SK-N-SH (cell line): ENCODE measurements around the gene TRIM10. TPM values are rescaled to one million over a fixed set of nuclear protein-coding genes. Genes with fewer than 3 reads are reported as not detected.

ENCODE experiments used
- CTCF ChIA-PET: fragments of 300-600, 350-600 bp; formaldehyde crosslinking; extraction: SDS; loops from one replicate; lab custom pipeline; 2021; lab: Yijun Ruan, JAX
- POLR2A ChIA-PET: fragments of 350-600 bp; sonication (Branson Sonifier 250); formaldehyde crosslinking; extraction: SDS; loops from one replicate; lab custom pipeline; 2020; ENCODE audit warnings: antibody characterized with exemption, inconsistent platforms; lab: Yijun Ruan, JAX
- DNase-seq: peaks from one replicate; pipeline ENCODE4 v3.0.0; 2012
- H2AFZ ChIP-seq: fragments of 200-600 bp; sonication (generic); 2 replicates; pipeline ENCODE4 v1.8.1; 2016; ENCODE audit warnings: antibody characterized with exemption, mild to moderate bottlenecking, low read depth
- H3F3A ChIP-seq: fragments of 200-600 bp; sonication (generic); replicated peaks from 2 replicates; pipeline ENCODE3; 2016; ENCODE audit warnings: antibody characterized with exemption, mild to moderate bottlenecking; ENCODE audit not compliant: insufficient read depth
- H3K27ac ChIP-seq, 2 experiments: fragments of 200-500 bp in 1 of 2; fragments of 200-600 bp in 1 of 2; sonication (Bioruptor generic) in 1 of 2; sonication (generic), shearing (Covaris generic) in 1 of 2; 2 replicates each; pipeline versions ENCODE4 v1.5.1 to v1.6.1; 2014 to 2016; ENCODE audit warnings: low read depth in 2 of 2, inconsistent platforms in 1 of 2, low read length in 1 of 2, mild to moderate bottlenecking in 1 of 2, mixed read lengths in 1 of 2
- H3K27me3 ChIP-seq: fragments of 200-600 bp; sonication (generic), shearing (Covaris generic); 2 replicates; pipeline ENCODE4 v1.6.1; 2016; ENCODE audit warnings: mixed run types; ENCODE audit not compliant: insufficient read depth
- H3K36me3 ChIP-seq, 2 experiments: fragments of 200-500 bp in 1 of 2; fragments of 200-600 bp in 1 of 2; sonication (Bioruptor generic) in 1 of 2; sonication (generic) in 1 of 2; replicated peaks in 1 of 2; 2 replicates each; pipeline versions ENCODE3 to v1.5.1; 2014 to 2016; ENCODE audit warnings: low read length in 1 of 2, mild to moderate bottlenecking in 1 of 2; ENCODE audit not compliant: insufficient read depth in 2 of 2, control insufficient read depth in 1 of 2
- H3K4me1 ChIP-seq, 2 experiments: fragments of 200-500 bp in 1 of 2; fragments of 200-600 bp in 1 of 2; sonication (Bioruptor generic) in 1 of 2; sonication (generic), shearing (Covaris generic) in 1 of 2; 2 replicates each; pipeline versions ENCODE4 v1.5.1 to v1.6.1; 2014 to 2016; ENCODE audit warnings: low read depth in 1 of 2, low read length in 1 of 2, mixed run types in 1 of 2; ENCODE audit not compliant: insufficient read depth in 2 of 2, control insufficient read depth in 1 of 2
- H3K4me2 ChIP-seq: fragments of 200-600 bp; sonication (generic), shearing (Covaris generic); 2 replicates; pipeline ENCODE4 v1.6.1; 2017; ENCODE audit warnings: mixed run types
- H3K4me3 ChIP-seq, 2 experiments: fragments of 200-500 bp in 1 of 2; fragments of 200-600 bp in 1 of 2; sonication (Bioruptor generic) in 1 of 2; sonication (generic), shearing (Covaris generic) in 1 of 2; 2 replicates each; pipeline versions ENCODE4 v1.5.1 to v1.8.1; 2014 to 2016; ENCODE audit warnings: low read depth in 2 of 2, inconsistent platforms in 1 of 2, low read length in 1 of 2, mild to moderate bottlenecking in 1 of 2, mixed read lengths in 1 of 2, moderate library complexity in 1 of 2
- H3K79me2 ChIP-seq: fragments of 200-600 bp; sonication (generic); 2 replicates; pipeline ENCODE4 v1.8.1; 2017; ENCODE audit warnings: mild to moderate bottlenecking; ENCODE audit not compliant: insufficient read depth
- H3K9ac ChIP-seq: fragments of 200-600 bp; sonication (generic); 2 replicates; pipeline ENCODE4 v1.6.1; 2017; ENCODE audit warnings: mixed run types
- H3K9me2 ChIP-seq: fragments of 200-600 bp; sonication (generic); 2 replicates; pipeline ENCODE4 v1.6.1; 2017; ENCODE audit warnings: mixed run types
- H3K9me3 ChIP-seq: fragments of 200-600 bp; sonication (generic); 2 replicates; pipeline ENCODE4 v1.6.1; 2017; ENCODE audit warnings: mixed run types, mild to moderate bottlenecking, moderate library complexity
- H4K20me1 ChIP-seq: fragments of 200-600 bp; sonication (generic); 2 replicates; pipeline ENCODE4 v1.6.1; 2017; ENCODE audit warnings: mild to moderate bottlenecking, mixed run types; ENCODE audit not compliant: insufficient read depth
- CTCF ChIP-seq: fragments of 200-600 bp; sonication (generic); IDR thresholded peaks from 2 replicates; pipeline ENCODE4 v1.6.1; 2017; ENCODE audit warnings: antibody characterized with exemption, mild to moderate bottlenecking, moderate library complexity
- ELF1 ChIP-seq: IDR thresholded peaks from 2 replicates; pipeline ENCODE4 v1.4.0; 2012
- EZH2phosphoT487 ChIP-seq: fragments of 200-600 bp; sonication (generic); IDR thresholded peaks from 2 replicates; pipeline ENCODE4 v1.6.1; 2017; ENCODE audit warnings: low read depth, mixed run types, mild to moderate bottlenecking, antibody characterized with exemption, moderate library complexity, borderline replicate concordance
- GATA2 ChIP-seq: sonication (generic); formaldehyde crosslinking; IDR thresholded peaks from 2 replicates; pipeline ENCODE4 v1.5.0; 2020; ENCODE audit warnings: mild to moderate bottlenecking, missing genetic modification reagents
- MXI1 ChIP-seq: IDR thresholded peaks from 2 replicates; pipeline ENCODE4 v1.6.1; 2012; ENCODE audit warnings: mild to moderate bottlenecking, low read depth, low read length, improper control_type of control experiment
- RCOR1 ChIP-seq: fragments of 150-350 bp; IDR thresholded peaks from 2 replicates; pipeline ENCODE4 v1.6.1; 2017; ENCODE audit warnings: antibody characterized with exemption, low read length
- RFX5 ChIP-seq: IDR thresholded peaks from 2 replicates; pipeline ENCODE4 v1.6.1; 2012; ENCODE audit warnings: mild to moderate bottlenecking, improper control_type of control experiment, low read length
- USF2 ChIP-seq: fragments of 150-350 bp; IDR thresholded peaks from 2 replicates; pipeline ENCODE4 v1.6.1; 2017; ENCODE audit warnings: antibody characterized with exemption, low read length, low read depth, borderline replicate concordance
- WGBS: methylation state at CpG from one replicate; pipeline ENCODE4 v1.1.6; 2017; ENCODE audit warnings: low lambda C conversion rate; 5-methylcytosine and 5-hydroxymethylcytosine counted together
- polyA plus RNA-seq, 3 experiments: library from polyadenylated mRNA; depleted of rRNA; stranded (reverse); fragments of >200 nt; gene quantifications; 2 replicates each; pipeline ENCODE4 v1.2.3, GENCODE V29; 2012

TRIM10 gene
- polyA plus RNA-seq, 1 of the 3 experiments (the other 2 are of a cell fraction): not detected

GRCh38 chr6:30116724-30117123 is 44.3 kb downstream of the TRIM10 start:
- no peak for DNase-seq
- no peak overlapping the region for H3K9ac ChIP-seq
- no peak overlapping the region for H3K4me2 ChIP-seq
- H3K9me2 ChIP-seq: no peaks in the 10 kb centered on the region
- no peaks in the 10 kb centered on the region for H3K9me3 ChIP-seq
- H2AFZ ChIP-seq: 0 out of 2 replicates have a peak overlapping the region, but pooled peaks have one; percentile 29
- ChIA-PET POLR2A (no interaction called here), CTCF (interaction anchor here (1.0 to 3.6 kb wide), 5 partner anchors 10 to 37 kb away, joined by 3 to 31 read pairs (median 5); no protein-coding TSS in a partner anchor)
- TF ChIP-seq GATA2 (CRISPR knock-in tag) (no peak), CTCF (peak; percentile 35; the same call in 1 of the 2 replicates), MXI1 (no peak), RCOR1 (no peak)
- no peak overlapping the region for H3K27ac ChIP-seq
- no peaks in the 10 kb centered on the region for H3K79me2 ChIP-seq
- no peaks in the 10 kb centered on the region for H4K20me1 ChIP-seq
- peaks cover 4% of the 10 kb centered on the region for H3F3A ChIP-seq
- no peak overlapping the region for H3K4me3 ChIP-seq
- 55% methylated on average over 6 of the region's 6 CpGs for WGBS
- H3K27me3 ChIP-seq: peaks cover 27% of the 10 kb centered on the region
- H3K4me1 ChIP-seq: no peaks in the 10 kb centered on the region
- no peaks in the 10 kb centered on the region for H3K36me3 ChIP-seq

- no peak overlapping the region for H3K4me3 ChIP-seq
- H3K27me3 ChIP-seq: peaks cover 53% of the 10 kb centered on the region
- no peaks in the 10 kb centered on the region for H4K20me1 ChIP-seq
- H3K4me1 ChIP-seq: no peaks in the 10 kb centered on the region
- no peaks in the 10 kb centered on the region for H3K79me2 ChIP-seq
- CTCF ChIA-PET: interaction anchor here (1.1 to 3.6 kb wide), 3 partner anchors 10 to 17 kb away, joined by 3 to 31 read pairs (median 25); no protein-coding TSS in a partner anchor
- H3K27ac ChIP-seq: no peak overlapping the region
- H3K36me3 ChIP-seq: no peaks in the 10 kb centered on the region
- H3F3A ChIP-seq: peaks cover 4% of the 10 kb centered on the region
- H3K9me2 ChIP-seq: no peaks in the 10 kb centered on the region
- WGBS: 0% methylated on average over 1 of the region's 1 CpG
- H3K4me2 ChIP-seq: no peak overlapping the region
- H3K9ac ChIP-seq: no peak overlapping the region
- no peak for DNase-seq
- POLR2A ChIA-PET: no interaction called here
- H2AFZ ChIP-seq: no peak overlapping the region
- no peak for TF ChIP-seq EZH2phosphoT487
- no peak for TF ChIP-seq RFX5
- no peak for TF ChIP-seq ELF1
- TF ChIP-seq USF2: no peak
- no peaks in the 10 kb centered on the region for H3K9me3 ChIP-seq
These were observed 47.2 kb downstream of the TRIM10 start for GRCh38 chr6:30113841-30114240.
